Measurements from ENCODE around the gene STK32A.
"Not testable (repeated sequence)": the region's sequence is repeated elsewhere in the genome, so short reads cannot be mapped to it uniquely, and the experiment has no call there.

Gene STK32A

GRCh38 chr5:147234825-147235635 lies at the start of gene STK32A:
Gene STK32A, plus strand, starts transcription at chr5:147235026. Its CDS starts 4,609 bp downstream, at chr5:147239635.
- no peak for DNase-seq (ENCODE audit: low spot score)

- DNase-seq (ENCODE audit: low spot score): no peak
Observed at GRCh38 chr5:147187099-147187540, 47.7 kb upstream of the STK32A start.

- DNase-seq (ENCODE audit: low spot score): peak; percentile 74
Observed at GRCh38 chr5:147188200-147189108, 46.4 kb upstream of the STK32A start.

- DNase-seq (ENCODE audit: low spot score): no peak
Observed at GRCh38 chr5:147189109-147189424, 45.8 kb upstream of the STK32A start.

- DNase-seq (ENCODE audit: low spot score): no peak
Observed at GRCh38 chr5:147190331-147190730, 44.5 kb upstream of the STK32A start.

GRCh38 chr5:147193123-147193522 lies 41.7 kb upstream of the STK32A start:
- no peak for DNase-seq (ENCODE audit: low spot score)

- no peak for DNase-seq (ENCODE audit: low spot score)
Observed at GRCh38 chr5:147200004-147200403, 34.8 kb upstream of the STK32A start.

GRCh38 chr5:147203213-147203612 lies 31.6 kb upstream of the STK32A start:
- DNase-seq (ENCODE audit: low spot score): no peak

GRCh38 chr5:147204576-147204975 lies 30.2 kb upstream of the STK32A start:
- no peak for DNase-seq (ENCODE audit: low spot score)

GRCh38 chr5:147208134-147208533 lies 26.7 kb upstream of the STK32A start:
- peak; percentile 12 for DNase-seq (ENCODE audit: low spot score)

- no peak for DNase-seq (ENCODE audit: low spot score)
Observed at GRCh38 chr5:147216552-147217154, 18.2 kb upstream of the STK32A start.

- DNase-seq (ENCODE audit: low spot score): no peak
Observed at GRCh38 chr5:147223343-147223742, 11.5 kb upstream of the STK32A start.

GRCh38 chr5:147223948-147224791 lies 10.7 kb upstream of the STK32A start:
- DNase-seq (ENCODE audit: low spot score): peak; percentile 27

GRCh38 chr5:147225938-147226337 lies 8.9 kb upstream of the STK32A start:
- DNase-seq (ENCODE audit: low spot score): no peak

GRCh38 chr5:147226512-147226911 lies 8.3 kb upstream of the STK32A start:
- no peak for DNase-seq (ENCODE audit: low spot score)

- DNase-seq (ENCODE audit: low spot score): no peak
Observed at GRCh38 chr5:147234239-147234824, 494 bp upstream of the STK32A start.

- DNase-seq (ENCODE audit: low spot score): no peak
Observed at GRCh38 chr5:147240266-147240985, 5.6 kb downstream of the STK32A start.

- DNase-seq (ENCODE audit: low spot score): not testable (repeated sequence)
Observed at GRCh38 chr5:147243238-147243637, 8.4 kb downstream of the STK32A start.

GRCh38 chr5:147245381-147246165 lies 10.7 kb downstream of the STK32A start:
- peak; percentile 17 for DNase-seq (ENCODE audit: low spot score)

- no peak for DNase-seq (ENCODE audit: low spot score)
Observed at GRCh38 chr5:147248561-147248960, 13.7 kb downstream of the STK32A start.
